T1000 (cell line): Measurements from ENCODE around the gene DIMT1.

Experiments
- DNase-seq: peaks from one replicate; lab custom pipeline; 2025; ENCODE audit warnings: mixed read lengths; lab: John Stamatoyannopoulos, UW

DIMT1 gene

DNA sequence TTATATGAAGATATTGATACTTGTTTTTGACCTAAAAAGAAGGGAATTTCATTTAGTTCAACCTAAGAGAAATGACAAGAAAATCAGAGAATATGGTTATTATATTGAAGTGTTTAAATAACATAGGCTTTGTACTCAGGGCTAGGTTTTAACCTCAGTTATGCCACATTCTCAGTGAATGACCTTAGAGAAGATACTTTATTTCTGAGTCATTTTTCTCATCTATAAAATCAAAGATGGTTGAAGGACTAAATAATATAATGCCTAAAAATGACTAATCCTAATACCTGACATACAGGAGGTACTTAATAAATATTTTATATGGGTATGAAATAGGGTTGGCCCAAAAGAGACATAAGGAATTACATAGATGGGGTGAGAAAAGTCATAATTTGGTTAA lies 32.3 kb downstream of the DIMT1 start:
- DNase-seq: no peak

GRCh38 chr5:62369039-62369438 lies 34.7 kb downstream of the DIMT1 start:
- no peak for DNase-seq

GRCh38 chr5:62362701-62363100 lies 41.0 kb downstream of the DIMT1 start:
- DNase-seq: no peak

DNA sequence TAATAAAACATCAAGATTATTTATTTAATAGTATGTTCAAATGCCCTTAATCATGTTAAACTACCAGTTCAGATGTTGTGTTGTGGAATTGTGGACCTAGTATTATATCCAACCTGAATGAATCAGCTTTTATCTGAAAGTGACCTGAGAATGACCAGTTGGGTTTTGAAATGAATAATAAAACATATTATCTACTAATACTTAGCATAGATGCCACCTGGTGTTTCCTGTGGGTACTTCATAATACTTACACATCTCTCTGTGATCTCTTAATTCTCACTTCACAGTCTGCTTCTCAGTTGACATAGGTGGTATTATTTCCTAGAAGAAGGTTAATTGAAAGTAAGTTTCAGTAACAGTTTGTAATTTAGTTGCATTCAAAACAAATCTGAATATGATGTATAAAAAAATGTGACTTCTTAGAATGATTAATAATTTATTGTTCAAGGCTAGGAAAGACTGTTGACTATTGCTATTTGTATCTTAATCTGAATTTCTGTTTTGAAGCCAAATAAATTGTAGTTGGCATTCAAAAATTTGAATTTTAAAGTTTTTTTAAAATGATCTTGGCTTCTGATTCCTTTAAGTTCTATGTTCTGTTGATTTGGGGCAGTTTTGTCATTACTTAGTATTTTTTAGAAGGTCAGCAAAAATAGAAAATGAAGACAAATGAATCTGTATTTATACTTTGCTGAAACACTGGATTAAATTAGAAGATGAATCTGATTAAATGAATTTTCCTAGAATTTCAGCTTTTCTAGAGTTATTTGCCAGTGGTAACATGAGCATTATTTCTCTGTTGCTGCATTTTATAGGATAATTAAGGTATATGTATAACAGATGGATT lies 49.5 kb downstream of the DIMT1 start:
- no peak for DNase-seq

- no peak for DNase-seq
Observed at GRCh38 chr5:62348723-62349481, 54.8 kb downstream of the DIMT1 start.

DNA sequence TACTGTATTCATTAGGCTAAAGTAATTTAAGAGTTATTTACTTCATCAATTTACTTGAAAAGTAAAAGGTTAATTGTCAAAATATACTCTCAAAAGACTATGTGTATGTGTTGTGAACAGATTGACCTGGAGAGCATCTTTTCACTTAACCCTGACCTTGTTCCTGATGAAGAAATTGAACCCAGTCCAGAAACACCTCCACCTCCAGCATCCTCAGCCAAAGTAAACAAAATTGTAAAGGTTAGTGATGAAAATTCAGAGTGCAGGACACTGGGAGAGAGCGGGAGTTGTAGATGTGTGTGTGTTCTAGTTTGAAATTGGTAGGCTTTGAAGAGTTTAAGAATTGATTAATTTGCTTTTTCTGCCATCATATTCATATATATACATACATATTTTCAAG lies 55.8 kb downstream of the DIMT1 start:
- DNase-seq: no peak

- DNase-seq: no peak
Observed at GRCh38 chr5:62346748-62347147, 57.0 kb downstream of the DIMT1 start.

DNA sequence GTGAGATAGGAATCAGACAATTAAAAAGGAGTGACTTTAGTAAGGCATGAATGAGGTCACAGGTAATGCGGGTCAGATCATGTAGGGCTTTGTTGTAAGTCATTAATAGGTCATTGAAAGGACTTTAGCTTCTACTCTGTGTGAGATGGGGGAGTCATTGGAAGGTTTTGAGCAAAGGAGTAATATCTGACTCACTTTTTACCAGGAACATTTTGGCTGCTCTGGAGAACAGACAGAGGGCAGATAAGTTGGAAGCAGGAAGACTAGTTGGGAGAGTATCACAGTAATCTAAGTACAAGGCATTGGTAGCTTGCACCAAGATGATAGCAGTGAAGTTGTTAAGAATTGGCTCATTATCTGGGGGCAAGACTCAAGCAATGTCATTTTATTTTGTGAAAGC lies 60.3 kb downstream of the DIMT1 start:
- DNase-seq: no peak

GRCh38 chr5:62342476-62342837 lies 61.2 kb downstream of the DIMT1 start:
- DNase-seq: no peak

- DNase-seq: no peak
Observed at GRCh38 chr5:62341783-62342475, 61.8 kb downstream of the DIMT1 start.

DNA sequence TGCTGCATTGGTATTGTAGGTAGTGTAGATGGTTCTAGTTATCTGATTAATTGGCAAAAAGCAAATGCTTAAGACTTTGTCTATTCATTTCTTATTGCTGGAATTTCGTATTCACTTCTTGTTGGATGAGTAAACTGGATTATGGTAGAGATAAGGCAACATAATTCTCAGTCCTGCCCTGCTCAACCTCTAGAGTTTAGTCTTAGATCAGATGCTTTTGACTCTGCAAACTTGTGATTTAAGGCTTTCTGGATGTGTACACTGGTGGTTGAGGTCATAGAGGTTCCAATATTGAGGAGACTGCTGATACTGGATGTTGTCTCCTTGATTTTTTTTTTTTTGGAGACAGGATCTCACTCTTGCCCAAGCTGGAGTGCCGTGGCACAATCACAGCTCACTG lies 62.7 kb downstream of the DIMT1 start:
- DNase-seq: no peak

DNA sequence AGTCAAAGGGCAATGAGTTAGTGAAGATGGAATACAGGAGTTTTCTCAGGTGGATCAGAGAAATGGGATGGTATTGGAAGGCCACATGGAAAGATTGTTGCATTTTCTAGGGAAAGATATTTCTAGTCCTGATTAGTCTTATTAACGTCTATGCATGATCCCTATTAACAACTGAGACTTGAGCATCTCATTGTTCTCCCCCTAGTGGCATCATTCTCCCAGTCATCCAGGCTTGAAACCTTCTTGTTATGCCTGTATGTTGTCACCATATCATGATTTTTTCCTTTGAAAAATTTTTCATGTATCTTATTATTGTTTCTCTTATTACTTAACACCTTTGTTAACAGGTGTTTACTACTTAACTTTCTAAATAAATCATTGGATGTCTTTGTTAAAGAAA lies 63.3 kb downstream of the DIMT1 start:
- no peak for DNase-seq
